Measurements from ENCODE around the gene ARF3.
A peak's percentile ranks its signal among the peaks of the same experiment; 100 is the strongest.
"Not testable (repeated sequence)": the region's sequence is repeated elsewhere in the genome, so short reads cannot be mapped to it uniquely, and the experiment has no call there.

Gene ARF3

DNA sequence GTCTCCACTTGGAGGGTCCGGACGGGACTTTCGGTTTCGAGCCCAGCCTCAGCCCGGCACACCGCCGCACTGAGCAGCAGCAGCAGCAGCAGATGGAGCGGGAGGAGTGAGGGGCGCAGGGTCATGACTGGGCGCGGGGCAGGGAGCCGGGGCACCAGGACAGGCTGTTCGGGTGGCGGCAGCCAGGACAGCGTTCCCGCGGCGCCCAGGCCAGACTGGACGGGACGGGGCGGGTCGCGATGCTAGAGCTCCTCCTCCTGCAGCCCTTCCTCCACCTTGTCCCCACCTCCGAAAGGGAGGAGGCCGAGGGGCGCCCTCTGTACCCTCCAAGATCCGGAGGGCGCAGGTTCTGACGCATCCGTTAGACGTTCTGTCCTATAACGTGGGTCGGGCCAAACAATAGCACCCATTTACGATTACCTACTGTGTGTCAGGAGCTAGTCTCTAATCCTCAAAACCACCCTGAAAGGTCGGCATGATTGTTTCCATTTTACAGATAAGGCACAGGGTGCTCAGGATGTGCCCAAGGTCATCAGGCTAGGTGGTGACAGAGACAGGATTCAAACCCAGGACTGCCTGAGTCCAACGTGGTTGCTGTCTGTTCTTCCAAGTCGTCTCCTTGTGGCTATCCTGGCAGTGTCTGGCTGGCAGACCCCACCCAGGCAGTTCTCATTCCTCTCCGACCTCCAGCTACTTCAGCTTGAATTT is 31.8 kb downstream of the ARF3 start, which contains the start of gene FKBP11:
Gene FKBP11, minus strand, starts transcription at position 189 of the 708 bp plus-strand sequence. Its CDS starts 64 bp downstream, at position 125.
- DNase-seq = peak; percentile 46 to 68 (median 64)

DNA sequence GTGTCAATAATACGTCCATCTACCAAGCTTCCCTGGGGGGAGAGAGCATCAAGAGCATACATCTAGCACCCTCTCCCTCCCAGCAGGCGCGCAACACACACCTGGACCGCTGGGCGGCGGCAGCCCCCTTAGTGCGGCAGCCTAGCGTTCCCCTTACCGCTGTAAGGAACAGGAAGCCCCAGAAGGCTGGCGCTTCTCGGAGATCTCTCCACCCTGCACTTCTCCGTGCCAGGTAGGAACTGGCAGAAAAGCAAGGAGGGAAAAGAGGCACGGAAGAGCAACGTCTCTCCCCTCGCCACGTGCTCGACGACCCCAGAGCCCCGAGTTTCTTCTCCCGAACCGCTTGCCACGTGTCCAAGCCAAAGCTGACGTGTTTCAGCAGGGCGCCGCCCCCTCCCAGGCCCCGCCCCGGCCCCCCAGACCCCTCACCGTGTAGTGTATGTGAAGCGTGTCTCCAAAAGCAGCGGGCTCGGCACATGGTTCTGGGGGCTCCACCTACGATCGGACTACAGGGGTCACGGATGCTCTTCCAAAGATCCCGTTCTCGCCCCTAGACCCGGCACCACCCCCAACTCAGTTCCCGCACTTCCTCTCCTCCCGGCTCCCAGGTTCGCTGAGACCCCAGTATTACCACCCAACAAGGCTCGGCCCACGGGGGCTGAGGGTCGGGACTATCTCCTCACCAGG is 32.5 kb downstream of the ARF3 start:
- peak; percentile 46 to 71 (median 69) for DNase-seq

DNA sequence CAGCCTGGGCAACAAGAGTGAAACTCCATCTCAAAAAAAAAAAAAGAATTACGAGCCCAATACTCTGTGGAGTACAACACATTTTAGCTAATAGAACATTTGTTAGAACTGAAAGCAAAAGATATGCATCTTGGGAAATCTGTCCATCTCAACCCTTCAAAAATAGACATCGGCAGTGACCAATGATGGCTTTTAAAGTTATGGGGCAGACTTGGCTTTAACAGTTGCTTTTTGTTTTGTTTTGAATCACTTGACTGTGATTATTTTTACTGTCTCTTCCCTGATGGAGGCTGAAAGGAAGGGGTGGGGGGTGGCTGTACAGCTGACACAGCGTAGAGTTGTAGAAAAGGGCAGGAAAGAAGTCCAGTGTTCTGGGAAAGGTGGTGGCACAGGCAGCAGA is 34.2 kb downstream of the ARF3 start:
- DNase-seq = no peak

DNA sequence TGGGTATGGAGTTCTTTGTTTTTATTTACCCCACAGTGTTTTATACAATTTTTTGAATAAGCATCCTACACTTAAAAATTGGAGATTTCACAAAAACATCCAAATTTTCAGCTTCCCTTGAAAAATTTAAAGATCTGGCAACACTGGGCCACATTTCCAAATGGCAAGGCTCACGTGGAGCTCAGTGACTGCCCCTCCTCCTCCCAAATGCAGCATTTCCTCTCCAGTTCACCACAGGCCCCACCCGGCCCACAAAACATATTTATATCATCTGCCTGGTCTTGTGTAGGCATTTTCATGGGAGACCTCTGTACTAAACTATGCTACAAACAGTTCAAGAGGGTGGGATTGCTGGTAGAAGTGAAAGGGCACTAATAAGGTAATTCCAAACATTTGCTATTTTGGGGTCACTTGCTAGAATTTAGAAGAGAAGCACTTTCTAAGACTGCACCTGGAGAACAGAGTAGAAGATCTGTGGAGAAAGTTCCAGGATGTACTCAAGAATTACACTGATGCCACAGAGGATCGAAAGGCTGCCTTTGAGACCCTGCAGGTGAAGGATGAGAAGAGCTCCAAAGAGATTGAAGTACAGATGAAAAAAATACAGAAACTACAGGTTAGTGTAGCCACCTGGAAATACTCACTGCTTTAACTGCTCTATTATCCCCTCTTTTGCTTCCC is 39.3 kb downstream of the ARF3 start:
- peak in 4 of 5 donors; percentile 16 to 42 (median 32) for DNase-seq

DNA sequence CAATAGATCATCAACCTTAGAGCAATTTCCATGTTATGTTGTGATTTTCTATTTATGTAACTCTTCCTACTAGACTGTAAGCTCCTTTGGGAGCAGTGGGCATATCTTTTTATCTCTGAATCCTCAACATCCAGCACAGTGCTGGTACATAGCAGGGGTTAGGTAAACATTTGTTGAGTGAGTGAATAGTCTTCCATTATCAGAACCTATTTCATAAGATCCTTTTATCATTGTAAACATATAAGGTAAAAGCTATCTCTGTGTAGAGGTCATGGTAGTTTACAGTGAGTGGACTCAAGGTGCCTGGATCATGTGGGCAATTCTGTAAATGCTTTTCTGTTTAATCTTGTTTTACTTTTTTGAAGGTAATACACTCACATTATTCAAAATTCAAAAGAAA is 47.1 kb downstream of the ARF3 start:
- DNase-seq = no peak

DNA sequence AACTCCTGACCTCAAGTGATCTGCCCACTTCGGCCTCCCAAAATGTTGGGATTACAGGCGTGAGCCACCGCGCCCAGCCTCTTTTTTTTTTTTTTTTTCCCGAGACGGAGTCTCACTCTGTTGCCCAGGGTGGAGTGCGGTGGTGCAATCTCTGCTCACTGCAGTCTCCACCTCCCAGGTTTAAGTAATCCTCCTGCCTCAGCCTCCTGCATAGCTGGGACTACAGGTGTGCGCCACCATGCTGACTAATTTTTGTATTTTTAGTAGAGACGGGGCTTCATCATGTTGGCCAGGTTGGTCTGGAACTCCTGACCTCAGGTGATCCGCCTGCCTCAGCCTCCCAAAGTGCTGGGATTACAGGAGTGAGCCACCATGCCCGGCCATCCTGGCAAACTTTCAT is 47.6 kb downstream of the ARF3 start:
- DNase-seq = not testable (repeated sequence)

DNA sequence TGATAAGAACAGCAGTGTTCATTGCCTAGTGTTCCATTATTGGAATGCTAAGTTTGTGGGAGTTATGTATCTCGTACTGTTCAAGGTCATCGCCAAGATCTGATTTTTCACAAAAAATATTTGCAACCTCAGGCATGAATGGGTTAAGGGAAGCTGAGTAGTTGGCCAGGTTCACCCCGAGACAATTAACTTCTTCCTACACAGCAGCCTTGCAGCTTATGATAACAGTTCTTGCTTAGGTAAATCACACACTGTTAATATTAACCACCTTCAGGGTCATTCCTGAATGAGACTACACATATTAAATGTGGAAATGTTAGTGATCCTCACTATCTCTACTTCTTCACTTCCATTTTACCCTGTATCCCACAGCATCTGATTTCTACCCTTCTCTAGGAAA is 50.0 kb downstream of the ARF3 start:
- no peak for DNase-seq

DNA sequence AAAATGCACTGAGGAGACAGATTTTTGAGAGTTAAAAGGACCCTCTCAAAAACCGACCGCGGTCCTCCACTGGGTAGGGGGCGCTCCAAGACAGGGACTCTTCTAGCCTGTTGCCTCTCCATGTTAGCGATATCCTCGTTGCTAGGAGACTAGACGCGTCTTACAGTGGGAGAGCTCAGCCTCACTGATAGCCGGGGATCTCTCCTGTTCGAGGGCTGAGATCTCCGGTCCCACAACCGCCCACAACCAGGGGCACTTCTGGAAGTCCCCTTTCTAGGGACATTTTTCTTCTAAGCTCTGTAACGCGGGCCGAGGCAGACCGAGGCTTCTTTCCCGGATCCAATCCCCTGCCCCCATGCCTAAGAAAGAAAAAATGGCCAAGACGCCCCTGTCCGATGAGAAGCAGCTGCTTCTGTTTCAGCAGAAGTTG is 53.3 kb downstream of the ARF3 start:
- DNase-seq = peak; percentile 53 to 80 (median 75)

DNA sequence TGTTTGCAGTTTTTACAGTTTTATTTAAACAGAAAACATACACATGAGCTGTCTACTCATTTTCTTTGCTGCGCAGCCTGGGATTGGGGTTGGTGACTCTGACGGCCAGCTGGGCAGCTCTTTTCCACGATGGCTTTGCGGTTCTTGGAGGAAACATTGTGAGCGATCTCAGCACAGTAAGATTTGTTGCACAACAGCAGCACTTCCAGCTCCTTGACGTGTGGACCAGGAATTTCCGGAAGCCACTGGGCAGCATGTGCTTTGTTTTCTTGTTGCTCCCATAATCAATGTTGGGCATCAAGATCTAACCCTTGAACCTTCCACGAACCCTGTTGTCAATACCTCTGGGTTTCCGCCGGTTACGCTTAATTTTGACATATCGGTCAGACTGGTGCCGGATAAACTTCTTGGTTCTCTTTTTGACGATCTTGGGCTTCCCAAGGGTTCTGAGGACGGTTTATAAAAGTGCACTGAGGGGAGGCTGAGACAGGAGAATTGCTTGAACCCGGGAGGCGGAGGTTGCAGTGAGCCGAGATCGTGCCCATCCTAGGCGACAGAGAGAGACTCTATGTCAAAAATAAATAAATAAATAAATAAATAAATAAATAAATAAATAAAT is 53.8 kb downstream of the ARF3 start:
- no peak for DNase-seq

DNA sequence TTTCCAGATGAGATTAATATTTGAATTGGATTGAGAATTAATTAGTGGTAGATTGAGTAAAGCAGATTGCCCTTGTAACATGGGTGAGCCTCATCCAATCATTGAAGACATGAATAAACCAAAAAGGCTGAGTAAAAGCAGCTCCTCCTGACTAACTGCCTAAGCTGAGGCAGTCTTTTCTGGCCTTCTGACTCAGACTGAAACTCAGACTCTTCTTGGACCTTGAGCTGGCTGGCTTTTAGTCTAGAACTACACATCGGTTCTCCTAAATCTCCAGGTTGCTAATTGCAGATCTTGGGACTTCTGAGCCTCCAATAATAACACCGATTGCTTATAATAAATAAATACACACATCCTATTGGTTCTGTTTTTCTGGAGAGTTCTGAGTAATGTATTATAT is 56.0 kb downstream of the ARF3 start:
- peak in 1 of 5 donors; percentile 36 for DNase-seq

DNA sequence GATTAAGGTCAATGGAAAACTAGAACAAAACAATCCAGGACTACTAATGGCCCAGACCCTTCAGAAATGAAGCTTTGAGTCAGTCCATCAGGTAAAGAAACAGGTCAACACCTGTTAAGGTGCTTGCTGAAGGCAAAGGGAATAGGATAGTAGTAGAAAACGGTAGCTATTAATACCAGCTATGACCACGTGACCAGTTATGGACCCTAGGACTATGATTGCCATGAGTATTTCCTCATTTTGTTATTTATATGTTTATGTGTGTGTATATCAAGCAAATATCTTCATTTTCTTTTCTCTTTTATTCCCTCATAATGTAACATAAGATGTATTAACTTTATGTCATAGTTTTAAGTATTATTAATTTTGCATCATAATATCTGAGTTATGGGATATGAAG is 57.6 kb downstream of the ARF3 start:
- DNase-seq = no peak

DNA sequence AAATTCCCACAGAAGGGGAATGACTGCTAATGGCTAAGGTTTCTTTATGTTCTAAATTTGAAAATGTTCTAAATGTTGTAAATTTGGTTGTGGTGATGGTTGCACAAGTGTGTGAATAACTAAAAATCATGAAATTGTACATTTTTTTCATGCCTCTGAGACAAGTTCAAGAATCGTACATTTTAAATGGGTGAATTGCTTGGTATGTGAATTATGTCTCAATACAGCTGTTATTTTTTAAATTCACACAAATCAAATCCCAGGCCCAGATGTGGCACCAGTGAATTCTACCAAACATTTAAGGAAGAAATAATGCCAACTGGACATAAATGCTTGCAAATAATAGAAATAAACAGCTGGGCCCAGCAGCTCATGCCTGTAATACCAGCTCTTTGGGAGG is 63.0 kb downstream of the ARF3 start:
- no peak for DNase-seq

DNA sequence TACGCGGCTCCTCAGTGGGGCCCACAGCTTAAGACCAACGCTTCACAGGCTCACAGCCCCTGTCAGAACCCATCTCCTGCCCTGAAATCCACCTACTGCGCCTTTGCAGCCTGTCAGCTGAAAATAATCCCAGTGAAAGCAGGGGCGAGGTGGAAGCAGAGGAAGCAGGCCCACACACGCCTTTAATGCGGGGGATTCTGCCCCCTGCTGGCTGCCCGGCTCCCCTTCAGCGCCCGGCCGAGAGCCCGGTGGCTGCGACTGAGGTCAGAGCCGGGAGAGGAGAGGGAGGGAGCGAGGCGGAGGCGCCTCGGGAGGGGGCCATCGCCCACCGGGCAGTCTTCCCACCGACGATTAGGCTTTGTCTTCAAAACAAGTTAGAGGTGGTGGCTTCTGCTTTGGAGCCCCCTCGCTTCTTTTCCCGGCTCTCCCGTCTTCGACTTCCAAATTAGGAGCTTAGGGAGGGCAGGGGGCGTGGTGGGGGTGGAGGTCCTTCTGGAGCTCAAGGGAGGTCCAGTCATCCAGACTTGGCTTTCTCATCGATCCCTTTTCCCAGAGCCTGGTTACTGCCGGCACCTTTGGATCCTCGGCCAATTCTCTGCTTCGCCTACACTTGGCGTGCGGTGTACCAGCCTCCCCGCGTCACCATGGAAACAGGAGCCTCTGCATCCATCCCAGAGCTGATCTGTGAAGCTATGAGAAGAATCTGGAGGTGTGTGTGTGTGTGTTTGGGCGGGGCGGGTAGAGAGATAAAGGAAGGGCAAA is 66.4 kb downstream of the ARF3 start:
- peak; percentile 36 to 65 (median 62) for DNase-seq

DNA sequence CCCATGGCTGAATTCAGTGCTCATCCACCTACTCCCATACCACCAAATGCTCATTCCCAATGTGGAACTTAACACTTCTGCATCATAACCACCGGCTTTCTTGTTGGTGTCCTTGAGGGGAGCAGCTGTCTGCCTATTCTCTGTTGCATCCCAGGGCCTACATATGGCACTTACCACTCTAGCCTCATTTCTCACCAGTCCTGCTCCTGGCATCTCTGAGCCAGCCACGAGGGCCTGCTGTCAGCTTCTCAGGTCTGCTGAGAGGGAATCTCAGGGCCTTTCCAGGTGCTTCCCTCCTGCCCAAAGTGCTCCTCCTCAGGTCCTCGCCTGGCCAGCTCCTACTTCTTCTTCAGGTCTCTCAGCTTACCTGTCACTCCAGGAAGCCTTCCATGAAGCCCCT is 67.6 kb downstream of the ARF3 start:
- DNase-seq = no peak
